ENCODE measurements around the gene CLINT1. TPM values are rescaled to one million over a fixed set of nuclear protein-coding genes. Genes with fewer than 3 reads are reported as not detected.

CLINT1 gene
- total and polyA plus RNA-seq, 2 of the 13 experiments (the other 11 are each of a cell fraction or from before 2014, with no cell fraction given), result 64.0 to 104 TPM

DNA sequence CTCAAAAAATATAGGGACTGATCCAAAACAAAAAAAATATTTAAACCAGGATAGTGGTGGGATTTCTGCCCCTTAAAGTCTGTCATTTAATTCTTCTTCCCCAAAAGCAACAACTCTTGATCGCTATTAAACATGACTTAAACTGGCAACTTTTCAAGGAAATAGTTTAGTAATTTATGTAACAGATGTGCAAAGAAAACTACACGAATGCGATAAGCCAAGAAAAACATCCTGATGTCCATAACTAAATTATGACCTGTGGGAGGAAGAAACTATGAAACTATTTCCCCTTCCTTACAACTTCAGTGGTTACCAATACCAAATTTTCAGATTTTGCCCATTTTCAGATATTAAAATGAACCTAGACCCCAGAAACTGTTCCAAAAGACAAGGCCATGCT, 31.5 kb downstream of the CLINT1 start:
- Histone ChIP-seq H3K9me3 (ENCODE audit: low read length) (no peaks in the 10 kb centered on the region), H3K27me3 (ENCODE audit: control insufficient read depth in 1 of 2, insufficient read depth in 2 of 2, low read length in 2 of 2) (no peaks in the 10 kb centered on the region), H2AFZ (ENCODE audit: low read length) (no peak overlapping the region), H3K4me1 (ENCODE audit: insufficient read depth, low read length) (peaks cover 8% of the 10 kb centered on the region), H3K4me3 (replicated peaks in 1 of 3; ENCODE audit: insufficient read depth in 1 of 3, low read depth in 2 of 3, low read length in 3 of 3) (no peak overlapping the region), H3K9ac (ENCODE audit: insufficient read depth, low read depth, low read length) (no peak overlapping the region), H3K27ac (ENCODE audit: extremely low read length, insufficient read depth, low read length) (no peak overlapping the region), H4K20me1 (ENCODE audit: insufficient read depth, low read length) (peaks cover 9% of the 10 kb centered on the region; the same call in 1 of the 2 replicates), H3K4me2 (ENCODE audit: low read depth, low read length) (no peak overlapping the region), H3K79me2 (ENCODE audit: insufficient read depth, low read length) (peaks cover 42% of the 10 kb centered on the region), H3K36me3 (replicated peaks in 1 of 2; ENCODE audit: control insufficient read depth in 1 of 2, insufficient read depth in 2 of 2, low read length in 2 of 2) (no peaks in the 10 kb centered on the region)
- in situ Hi-C loops (cut with HindIII; ENCODE audit: extremely low pct_ligation_motif_present, low pct_unique_long_range_greater_than_20kb), result loop anchor here (10.0 kb wide), 1 partner anchor 87 kb away; no protein-coding TSS in a partner anchor
- CTCF ChIA-PET (ENCODE audit: low intra/inter-chr PET ratio, low total read pairs), result no interaction called here
- WGBS (ENCODE audit: low lambda C conversion rate), result 80% methylated on average over 3 of the region's 3 CpGs
- ATAC-seq, result no peak
- intact Hi-C loops (cut with micrococcal nuclease; ENCODE audit: unreplicated experiment), result no loop called here
- no peak for FAIRE-seq
- POLR2A ChIA-PET, result no interaction called here
- DNase-seq (ENCODE audit: low spot score), result no peak
- BruUV-seq (replicated peaks), result no TSS peak
- no peak for TF ChIP-seq ISX (CRISPR knock-in tag; conservative IDR thresholded peaks at IDR 0.05)
- TF ChIP-seq MATR3 (CRISPR knock-in tag; IDR thresholded peaks at IDR 0.05), result no peak
- TF ChIP-seq ZNF263 (CRISPR knock-in tag; IDR thresholded peaks at IDR 0.05), result no peak
- no peak for TF ChIP-seq SSRP1 (CRISPR knock-in tag; IDR thresholded peaks at IDR 0.05)
- no peak for TF ChIP-seq JARID2 (CRISPR knock-in tag; IDR thresholded peaks at IDR 0.05; ENCODE audit: insufficient replicate concordance)
- TF ChIP-seq, protein P1, sequence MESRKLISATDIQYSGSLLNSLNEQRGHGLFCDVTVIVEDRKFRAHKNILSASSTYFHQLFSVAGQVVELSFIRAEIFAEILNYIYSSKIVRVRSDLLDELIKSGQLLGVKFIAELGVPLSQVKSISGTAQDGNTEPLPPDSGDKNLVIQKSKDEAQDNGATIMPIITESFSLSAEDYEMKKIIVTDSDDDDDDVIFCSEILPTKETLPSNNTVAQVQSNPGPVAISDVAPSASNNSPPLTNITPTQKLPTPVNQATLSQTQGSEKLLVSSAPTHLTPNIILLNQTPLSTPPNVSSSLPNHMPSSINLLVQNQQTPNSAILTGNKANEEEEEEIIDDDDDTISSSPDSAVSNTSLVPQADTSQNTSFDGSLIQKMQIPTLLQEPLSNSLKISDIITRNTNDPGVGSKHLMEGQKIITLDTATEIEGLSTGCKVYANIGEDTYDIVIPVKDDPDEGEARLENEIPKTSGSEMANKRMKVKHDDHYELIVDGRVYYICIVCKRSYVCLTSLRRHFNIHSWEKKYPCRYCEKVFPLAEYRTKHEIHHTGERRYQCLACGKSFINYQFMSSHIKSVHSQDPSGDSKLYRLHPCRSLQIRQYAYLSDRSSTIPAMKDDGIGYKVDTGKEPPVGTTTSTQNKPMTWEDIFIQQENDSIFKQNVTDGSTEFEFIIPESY (CRISPR knock-in tag; IDR thresholded peaks at IDR 0.05), result no peak
- TF ChIP-seq MAFG (CRISPR knock-in tag; IDR thresholded peaks at IDR 0.05), result no peak
- TF ChIP-seq, protein P2, sequence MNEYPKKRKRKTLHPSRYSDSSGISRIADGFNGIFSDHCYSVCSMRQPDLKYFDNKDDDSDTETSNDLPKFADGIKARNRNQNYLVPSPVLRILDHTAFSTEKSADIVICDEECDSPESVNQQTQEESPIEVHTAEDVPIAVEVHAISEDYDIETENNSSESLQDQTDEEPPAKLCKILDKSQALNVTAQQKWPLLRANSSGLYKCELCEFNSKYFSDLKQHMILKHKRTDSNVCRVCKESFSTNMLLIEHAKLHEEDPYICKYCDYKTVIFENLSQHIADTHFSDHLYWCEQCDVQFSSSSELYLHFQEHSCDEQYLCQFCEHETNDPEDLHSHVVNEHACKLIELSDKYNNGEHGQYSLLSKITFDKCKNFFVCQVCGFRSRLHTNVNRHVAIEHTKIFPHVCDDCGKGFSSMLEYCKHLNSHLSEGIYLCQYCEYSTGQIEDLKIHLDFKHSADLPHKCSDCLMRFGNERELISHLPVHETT (CRISPR knock-in tag; conservative IDR thresholded peaks at IDR 0.05), result no peak

Data from HepG2 (cell line).